GM19035 (cell line): ENCODE measurements around the gene INCENP.
"Not testable (repeated sequence)": the region's sequence is repeated elsewhere in the genome, so short reads cannot be mapped to it uniquely, and the experiment has no call there.

Source experiments
- ATAC-seq: cut with Tn5 transposase; IDR thresholded peaks from one replicate; pipeline ENCODE4 v1.9.1; 2021; ENCODE audit not compliant: unreplicated experiment

INCENP gene

DNA sequence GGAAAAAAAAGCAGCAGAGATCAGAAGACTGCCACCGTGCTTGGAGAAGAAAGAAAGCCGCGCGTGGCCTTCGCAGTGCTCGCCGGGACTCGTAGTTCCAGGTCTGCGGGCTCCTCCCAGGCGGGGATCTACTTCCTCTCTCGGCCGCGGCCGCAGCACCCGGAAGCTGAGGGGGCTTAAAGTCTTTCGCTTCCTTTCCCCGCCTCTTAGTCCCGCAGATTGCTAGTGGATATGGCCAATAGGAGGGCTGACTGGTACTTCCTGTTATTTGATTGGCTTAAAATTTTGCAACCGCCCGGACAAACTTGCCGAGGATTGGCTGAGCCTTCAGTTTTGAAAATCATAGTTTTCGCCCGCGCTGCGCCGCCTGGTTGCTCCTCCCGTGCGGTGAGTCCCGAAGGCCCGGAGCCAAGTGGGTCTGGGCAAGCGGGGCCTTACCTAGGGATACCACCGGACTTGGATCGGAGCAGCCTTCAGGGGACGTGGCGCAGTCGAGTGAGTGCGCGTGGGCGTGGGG is at the start of gene INCENP:
TSS of gene INCENP (plus strand) at position 343 of the 517 bp plus-strand sequence. CDS start 4,151 bp downstream, outside the sequence.
- peak; percentile 92 for ATAC-seq

DNA sequence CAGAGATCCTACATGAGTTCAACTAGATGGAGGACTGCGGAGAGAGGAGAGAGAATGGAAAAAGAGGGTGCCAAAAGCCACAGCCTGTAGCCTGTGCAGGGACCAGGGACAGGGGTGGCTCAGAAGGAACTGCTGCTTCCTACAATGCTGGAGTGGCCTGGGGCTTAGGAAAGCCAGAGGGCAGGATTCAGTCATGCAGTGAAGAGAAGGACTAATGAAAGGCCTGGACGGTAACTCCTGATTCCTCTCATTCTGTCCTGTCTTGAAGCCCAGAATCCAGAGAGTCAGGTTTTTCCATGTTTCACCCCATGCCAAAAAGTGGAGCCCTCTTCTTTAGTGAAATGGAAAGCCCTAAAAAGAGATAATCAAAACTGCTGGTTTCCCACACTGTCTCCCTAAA is 48.4 kb upstream of the INCENP start:
- no peak for ATAC-seq

DNA sequence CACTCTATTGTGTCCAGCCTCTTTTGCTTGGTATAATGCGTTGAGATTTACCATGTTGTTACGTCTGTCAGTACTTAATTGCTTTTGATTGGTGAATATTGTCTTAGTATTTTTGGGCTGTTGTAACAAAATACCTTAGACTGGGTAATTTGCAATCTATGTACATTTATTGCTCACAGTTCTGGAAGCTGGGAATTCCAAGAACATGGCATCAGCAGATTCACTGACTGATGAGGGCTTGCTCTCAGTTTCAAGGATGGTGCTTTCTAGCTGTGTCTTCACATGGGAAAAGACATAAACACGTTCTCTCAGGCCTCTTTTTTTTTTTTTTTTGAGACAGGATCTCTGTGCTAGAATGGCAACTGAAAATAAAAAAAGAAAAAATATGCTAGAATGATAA is 46.7 kb upstream of the INCENP start:
- no peak for ATAC-seq

DNA sequence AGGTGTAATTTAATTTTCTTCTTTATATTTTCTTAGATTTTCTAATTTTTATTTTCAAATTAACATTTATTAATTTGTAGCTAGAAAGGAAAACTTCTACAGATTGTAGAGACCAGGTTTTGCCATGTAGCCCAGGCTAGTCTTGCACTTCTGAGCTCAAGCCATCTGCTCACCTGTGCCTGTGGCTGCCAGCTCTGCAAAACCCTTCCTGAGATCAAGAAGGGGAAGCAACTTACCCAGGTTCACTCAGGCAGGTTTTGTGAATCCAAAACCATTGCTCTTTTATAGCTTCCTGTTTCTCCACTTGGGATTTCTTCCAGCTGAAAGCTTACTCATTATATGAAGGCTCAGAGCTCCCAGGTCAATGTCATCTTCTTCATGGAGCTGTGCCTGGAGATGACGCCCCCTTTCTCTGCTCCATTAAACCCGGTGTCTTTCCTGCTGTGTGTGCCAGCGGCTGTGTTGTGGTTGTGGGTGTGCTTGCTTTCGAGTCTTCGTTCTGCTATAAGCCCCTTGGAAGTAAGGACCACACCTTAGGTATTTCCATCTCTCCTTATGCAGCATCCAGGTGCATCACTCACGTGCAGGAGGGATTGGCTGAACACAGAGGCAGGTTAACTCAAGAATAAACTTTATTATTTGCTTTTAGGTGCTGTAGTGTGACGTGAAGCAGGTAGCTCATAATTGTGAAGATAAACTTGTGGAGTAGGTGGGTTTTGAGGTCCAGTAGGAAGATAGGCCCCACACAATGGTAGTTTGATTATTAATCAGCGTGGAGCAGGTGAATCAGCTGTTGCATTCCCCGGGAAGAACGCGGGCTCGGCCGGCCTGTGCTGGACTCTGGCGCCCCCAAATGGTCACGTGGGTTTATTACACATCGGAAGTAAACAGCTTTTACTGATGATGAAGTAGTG is 42.2 kb upstream of the INCENP start:
- ATAC-seq, result no peak

DNA sequence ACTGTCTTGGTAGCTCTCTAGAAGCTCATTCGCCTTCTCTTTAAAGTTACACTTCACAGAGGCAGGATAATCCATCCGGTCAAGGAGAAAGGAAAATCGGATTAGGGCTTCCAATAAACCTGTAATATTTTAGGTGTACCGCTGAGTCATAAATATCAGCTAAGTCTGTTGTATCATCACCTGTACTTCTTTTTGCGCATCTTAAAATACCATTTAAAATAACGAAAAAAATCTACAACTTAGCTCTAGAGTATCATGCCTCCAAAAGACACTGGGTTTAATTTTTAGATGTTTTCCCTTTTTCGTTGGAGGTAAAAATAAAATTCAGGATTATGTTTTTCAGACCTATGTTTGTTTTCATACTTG is 41.5 kb upstream of the INCENP start:
- no peak for ATAC-seq

DNA sequence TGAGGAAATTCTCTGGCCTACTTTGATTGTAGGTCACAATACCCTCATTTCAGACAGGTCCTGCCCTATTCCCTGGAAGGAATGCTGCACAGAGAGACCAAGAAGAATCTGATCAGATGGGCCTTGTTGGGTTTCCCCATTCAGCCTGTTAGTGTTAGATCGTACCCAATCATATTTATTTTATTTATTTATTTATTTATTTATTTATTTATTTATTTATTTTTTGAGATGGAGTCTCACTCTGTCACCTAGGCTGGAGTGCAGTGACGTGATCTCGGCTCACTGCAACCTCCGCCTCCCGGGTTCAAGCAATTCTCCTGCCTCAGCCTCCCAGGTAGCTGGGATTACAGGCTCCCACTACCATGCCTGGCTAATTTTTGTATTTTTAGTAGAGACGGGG is 39.0 kb upstream of the INCENP start:
- not testable (repeated sequence) for ATAC-seq

DNA sequence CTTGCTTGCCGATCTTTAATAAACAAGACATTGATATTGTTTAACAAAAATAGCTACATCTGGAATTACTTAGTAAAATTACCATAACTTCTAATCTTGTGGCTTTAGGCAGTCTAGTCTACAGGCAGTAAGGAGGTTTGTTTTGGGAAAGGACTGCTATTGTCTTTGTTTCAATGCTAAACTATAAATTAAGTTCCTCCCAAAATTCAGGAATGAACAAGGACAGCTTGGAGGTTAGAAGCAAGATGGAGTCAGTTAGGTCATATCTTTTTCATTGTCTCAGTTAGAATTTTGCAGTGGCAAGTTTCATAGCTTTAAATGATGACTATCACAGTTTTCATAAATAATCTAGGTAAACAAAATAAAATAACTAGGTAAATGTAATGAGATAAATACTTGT is 36.1 kb upstream of the INCENP start:
- no peak for ATAC-seq

DNA sequence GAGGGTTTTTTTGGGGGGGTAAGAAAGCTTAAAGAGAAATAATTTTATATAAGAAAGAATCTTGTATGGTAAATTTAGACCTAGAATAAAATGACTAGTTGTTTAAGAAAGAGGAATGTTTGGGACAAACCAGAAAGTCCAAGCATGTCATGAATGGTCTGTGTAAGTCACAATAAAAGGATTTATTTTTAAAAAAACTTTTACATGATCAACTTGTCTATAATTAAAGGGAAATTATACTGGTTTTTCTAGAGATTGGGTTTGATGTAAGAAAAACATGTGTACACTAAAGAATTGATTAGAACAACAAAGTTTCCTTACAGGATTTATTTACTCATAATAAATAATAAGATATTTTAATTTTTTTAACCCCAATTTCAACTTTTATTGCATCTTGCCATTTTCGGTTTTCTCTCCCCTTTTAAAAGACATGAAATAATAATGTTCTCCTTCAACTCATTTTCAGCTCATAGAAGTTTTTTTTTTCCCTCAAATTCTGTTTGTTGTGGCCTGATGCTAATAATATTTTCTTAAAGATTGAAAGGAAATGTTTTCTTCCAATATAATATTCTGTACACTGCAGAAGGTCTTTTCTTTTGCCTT is 35.4 kb upstream of the INCENP start:
- ATAC-seq, result no peak

DNA sequence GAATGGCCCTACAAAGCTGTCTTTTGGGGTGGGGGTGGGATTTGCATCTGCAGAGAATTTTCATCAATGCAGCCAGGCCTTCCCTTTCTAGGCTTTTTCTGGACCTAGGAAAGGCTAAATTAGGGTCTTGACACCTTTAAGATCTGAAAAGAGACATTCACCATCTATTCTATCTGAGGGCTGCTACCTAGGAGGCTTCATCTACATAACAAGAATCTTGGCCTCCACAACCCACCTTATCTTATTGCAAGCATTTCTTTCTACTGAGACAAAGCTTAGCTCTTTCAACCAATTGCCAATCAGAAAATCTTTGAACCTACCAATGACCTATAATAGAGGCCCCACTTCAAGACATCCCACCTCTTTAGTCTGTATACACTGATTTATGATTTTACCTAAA is 20.7 kb upstream of the INCENP start:
- ATAC-seq, result no peak

DNA sequence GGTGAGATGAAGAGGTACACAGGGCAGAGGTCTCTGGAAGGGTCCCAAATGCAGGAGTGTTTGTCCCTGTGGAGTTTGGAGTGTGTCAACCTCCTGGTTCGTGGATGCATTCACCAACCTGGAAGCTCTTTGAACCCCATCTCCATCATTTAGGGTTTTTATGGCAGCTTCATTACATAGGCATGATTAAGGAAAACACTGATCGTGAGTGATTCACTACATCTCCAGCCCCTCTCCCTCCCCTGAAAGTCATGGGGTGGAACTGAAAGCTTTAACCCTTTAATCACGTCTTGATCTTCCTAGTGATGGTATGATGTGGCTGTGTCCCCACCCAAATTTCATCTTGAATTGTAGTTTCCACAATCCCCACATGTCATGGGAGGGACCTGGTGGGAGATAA is 19.8 kb upstream of the INCENP start:
- ATAC-seq, result no peak

DNA sequence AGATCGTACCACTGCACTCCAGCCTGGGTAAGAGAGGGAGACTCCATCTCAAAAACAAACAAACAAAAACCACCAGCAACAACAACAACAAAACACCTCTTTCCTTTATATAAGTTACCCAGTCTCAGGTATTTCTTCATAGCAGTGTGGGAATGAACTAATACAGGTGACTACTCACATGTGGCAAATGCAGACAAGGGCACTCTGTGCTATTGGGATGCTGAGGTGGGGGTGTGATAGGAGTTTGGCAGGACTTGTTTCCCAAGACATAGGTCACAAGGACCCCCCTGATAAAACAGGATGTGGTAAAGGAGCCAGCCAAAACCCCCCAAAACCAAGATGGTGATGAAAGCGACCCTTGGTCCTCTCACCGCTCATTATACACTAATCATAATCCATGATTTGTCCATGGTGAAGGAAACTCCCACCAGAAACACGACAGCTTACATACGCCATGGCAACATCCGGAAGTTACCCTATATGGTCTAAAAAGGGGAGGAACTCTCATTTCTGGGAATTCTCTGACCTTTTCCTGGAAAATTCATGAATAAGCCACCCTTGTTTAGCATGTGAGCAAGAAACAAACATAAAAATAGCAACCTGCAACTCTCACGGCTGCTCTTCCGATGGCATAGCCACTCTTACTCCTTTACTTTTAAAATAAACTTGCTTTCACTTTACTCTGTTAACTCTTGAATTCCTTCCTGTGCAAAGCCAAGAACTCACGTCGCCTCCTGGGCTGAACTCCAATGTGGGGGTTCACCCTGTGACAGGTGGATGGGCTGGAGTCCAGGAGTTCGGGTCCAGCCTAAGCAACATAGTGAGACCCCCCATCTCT is 18.8 kb upstream of the INCENP start:
- ATAC-seq, result no peak

DNA sequence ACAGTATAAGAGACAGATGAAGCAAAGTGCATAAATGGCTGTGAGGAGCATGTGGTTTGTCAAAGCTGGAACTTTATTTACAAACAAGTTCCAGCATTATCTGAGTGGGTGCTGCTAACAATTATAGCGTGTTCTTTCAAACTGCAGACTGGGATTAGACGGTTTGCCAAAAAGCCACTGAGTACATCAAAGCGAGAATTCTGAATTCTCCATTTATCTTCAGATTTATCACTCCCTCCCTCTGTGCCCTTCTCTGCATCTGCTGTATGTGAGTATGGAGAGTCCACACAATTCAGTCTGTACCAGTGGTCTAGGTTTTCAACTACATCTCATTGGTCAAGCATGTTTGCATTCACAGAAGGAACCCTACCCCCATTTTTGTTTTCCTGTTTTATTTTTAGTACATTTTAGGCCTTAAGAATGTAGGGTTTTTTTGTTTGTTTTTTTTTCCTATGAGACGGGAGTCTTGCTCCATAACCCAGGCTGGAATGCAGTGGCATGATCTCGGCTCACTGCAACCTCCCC is 18.1 kb upstream of the INCENP start:
- ATAC-seq, result no peak

DNA sequence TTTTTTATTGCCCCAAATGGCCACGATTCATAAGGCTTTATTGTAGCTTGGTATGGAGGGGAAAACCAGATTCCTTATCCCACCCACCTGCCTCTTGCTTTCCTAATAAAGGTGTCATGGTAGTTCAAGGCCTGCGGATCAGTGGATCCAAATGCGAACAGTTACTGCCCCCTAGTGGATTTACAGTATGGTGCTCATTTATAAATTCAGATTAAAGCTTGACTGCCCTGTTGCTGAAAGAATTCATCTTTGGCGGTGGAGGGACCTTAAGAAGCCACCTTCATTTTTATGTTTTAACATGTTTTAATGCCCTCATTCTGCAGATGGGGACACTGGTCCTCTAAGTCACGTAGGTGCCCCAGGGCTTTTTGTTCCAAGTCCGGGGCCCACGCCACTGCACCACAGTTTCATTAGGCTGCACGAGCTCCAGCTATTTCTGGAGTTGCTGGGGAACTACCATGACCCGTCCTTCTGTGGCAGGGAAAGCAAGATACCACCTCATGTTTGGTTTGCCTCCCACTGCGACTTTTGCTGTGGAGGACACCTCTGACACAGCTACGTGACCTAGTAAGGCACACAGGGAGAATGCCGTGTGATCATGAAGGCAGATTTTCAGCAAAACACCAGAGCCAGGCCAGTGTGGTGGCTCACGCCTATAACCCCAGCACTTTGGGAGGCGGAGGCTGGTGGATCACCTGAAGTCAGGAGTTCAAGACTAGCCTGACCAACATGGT is 15.6 kb upstream of the INCENP start:
- no peak for ATAC-seq

DNA sequence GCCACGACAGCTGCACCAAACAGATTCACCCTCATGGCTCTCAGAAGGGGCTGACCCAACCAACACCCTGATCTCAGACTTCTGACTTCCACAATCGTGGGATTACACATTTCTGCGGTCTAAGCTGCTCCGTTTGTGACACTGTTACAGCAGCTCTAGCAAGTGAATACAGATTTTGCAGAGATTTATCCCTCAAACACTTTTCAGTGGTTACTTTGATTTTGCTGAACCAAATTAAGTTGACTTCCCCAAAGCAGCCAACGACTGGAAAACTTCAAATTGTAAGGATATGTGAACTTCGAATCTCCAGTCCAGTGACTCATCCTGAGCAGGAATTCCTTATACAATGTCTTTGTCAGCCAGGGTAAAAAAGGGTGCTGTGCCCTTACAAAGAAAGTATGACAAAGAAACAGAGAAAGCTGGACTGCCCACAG is 14.8 kb upstream of the INCENP start:
- no peak for ATAC-seq

DNA sequence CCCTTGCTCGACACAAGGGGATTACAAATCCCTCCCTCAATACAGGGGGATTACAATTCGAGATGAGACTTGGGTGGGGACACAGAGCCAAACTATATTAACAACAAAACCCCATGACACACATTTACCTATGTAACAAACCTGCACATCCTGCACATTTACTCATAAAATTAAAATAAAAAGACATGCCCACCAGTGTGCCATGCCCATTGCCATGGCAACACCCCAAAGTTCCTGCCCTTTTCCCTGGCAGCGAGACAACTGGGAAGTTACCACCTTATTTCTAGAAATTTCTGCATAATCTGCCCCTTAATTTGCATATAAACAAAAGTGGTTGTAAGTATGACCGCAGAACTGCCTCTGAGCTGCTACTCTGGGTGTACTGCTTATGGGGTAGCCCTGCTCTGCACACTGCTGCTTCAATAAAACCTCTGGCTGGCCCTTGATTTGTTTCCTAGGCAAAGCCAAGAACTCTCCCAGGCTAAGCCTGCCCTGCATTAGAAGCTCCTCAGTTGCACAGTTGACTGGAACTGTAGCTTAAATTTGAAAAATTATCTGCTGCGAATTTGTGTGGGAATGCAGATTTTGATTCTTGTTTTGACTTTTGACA is 8.6 kb upstream of the INCENP start:
- ATAC-seq, result no peak

DNA sequence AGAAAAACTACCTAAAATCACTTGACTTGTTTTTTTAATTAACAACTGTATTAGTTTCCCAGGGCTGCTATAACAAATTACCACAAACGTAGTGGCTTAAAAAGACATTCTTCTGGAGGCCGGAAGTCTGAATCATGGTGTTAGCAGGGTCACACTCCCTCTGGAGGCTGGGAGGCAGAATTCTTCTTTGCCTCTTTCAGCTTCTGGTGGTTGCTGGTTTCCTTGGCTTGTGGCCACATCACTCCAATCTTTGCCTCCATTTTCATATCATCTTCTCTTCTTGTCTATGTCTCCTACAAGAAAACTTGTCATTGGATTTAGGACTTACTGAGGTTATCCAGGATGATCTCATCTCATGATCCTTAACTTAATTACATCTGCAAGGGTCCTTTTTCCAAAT is 7.4 kb upstream of the INCENP start:
- ATAC-seq, result no peak

DNA sequence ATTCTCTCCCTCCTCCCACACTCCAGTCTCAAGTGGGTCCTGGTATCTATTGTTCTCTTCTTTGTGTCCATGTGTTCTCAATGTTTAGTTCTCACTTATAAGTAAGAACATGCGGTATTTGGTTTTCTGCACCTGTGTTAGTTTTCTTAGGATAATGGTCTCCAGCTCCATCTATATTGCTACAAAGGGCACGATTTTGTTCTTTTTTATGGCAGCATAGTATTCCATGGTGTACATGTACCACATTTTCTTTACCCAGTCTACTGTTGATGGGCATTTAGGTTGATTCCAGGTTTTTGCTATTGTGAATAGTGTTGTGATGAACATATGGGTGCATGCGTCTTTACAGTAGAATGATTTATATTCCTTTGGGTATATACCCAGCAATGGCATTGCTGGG is 4.2 kb upstream of the INCENP start:
- ATAC-seq, result no peak

DNA sequence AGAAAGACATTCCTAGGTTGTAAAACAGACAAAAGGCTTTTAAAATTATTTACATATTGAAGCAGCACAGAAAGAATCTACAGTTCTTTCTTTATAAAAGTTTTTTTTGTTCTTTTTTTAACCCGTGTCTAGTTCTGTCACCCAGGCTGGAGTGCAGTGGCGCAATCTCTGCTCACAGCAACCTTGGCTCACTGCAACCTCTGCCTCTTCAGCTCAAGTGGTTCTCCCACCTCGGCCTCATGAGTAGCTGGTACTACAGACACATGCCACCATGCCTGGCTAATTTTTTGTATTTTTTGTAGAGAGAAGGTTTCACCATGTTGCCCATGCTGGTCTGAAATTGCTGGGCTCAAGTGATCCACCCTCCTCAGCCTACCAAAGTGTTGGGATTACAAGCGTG is 3.8 kb upstream of the INCENP start:
- ATAC-seq, result no peak

DNA sequence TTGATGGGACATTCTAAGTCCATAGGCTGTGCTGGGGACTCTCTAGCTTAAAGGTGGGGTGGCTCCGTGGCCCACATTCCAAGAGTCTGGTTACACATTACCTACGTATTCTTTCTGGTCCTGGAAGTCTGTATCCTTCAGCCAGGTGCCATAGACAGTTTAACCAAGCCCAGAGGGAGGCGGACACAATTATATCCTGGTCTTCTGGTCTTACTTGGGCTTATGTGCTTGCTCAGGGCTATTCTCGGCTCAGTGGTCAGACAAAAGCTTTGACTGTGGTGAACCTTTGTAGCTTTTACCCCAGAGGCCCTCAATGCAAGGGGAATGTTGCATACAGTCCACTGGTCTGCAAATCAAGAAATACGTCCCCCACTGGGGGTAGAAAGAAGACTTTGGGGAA is 3.4 kb upstream of the INCENP start:
- no peak for ATAC-seq

DNA sequence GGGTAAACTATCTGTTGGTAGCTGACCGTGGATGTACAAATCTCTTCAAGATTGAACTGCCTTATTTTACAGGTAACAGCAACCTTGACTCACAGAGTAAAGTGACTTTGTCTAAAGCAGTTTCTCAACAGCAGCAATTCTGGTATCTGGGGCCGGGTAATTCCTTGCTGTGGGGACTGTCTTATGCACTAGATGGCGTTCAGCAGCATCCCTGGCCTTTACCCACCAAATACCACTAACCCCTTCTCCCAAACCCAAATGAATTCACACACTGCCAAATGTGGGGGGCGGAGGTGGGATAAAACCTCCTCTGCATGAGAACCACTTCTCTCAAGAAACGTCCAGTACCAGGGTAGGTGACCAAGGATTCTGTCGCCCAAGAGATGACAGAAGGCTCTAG is 1.7 kb upstream of the INCENP start:
- ATAC-seq, result no peak
